H9 (cell line): ENCODE results near the gene DOCK1. TPM values are rescaled to one million over a fixed set of nuclear protein-coding genes. Genes with fewer than 3 reads are reported as not detected.

Source experiments
- DNase-seq: peaks from one replicate; pipeline ENCODE4 v3.0.0-alpha.2; 2017
- H2AFZ ChIP-seq: one replicate; pipeline ENCODE4 v1.6.1; 2013; ENCODE audit warnings: mild to moderate bottlenecking, low read length, control low read depth, moderate library complexity
- H2AK5ac ChIP-seq: 2 replicates; pipeline ENCODE4 v1.6.1; 2013; ENCODE audit warnings: low read length, control low read depth, mixed read lengths; ENCODE audit not compliant: insufficient read length
- H2BK120ac ChIP-seq: one replicate; pipeline ENCODE4 v1.6.1; 2013; ENCODE audit warnings: low read depth, mild to moderate bottlenecking, low read length, control low read depth, inconsistent platforms; ENCODE audit not compliant: poor library complexity, severe bottlenecking
- H2BK12ac ChIP-seq: 2 replicates; pipeline ENCODE4 v1.6.1; 2013; ENCODE audit warnings: low read length, control low read depth, mixed read lengths, low read depth; ENCODE audit not compliant: insufficient read length
- H2BK15ac ChIP-seq: 2 replicates; pipeline ENCODE4 v1.6.1; 2013; ENCODE audit warnings: low read depth, low read length, control low read depth
- H2BK20ac ChIP-seq: one replicate; pipeline ENCODE4 v1.6.1; 2013; ENCODE audit warnings: low read depth, mild to moderate bottlenecking, low read length, control low read depth, inconsistent platforms; ENCODE audit not compliant: poor library complexity, severe bottlenecking
- H2BK5ac ChIP-seq: 2 replicates; pipeline ENCODE4 v1.6.1; 2013; ENCODE audit warnings: low read length, control low read depth, mixed read lengths; ENCODE audit not compliant: insufficient read length
- H3K14ac ChIP-seq: 2 replicates; pipeline ENCODE4 v1.6.1; 2013; ENCODE audit warnings: low read length, control low read depth; ENCODE audit not compliant: insufficient read depth
- H3K18ac ChIP-seq: 2 replicates; pipeline ENCODE4 v1.6.1; 2013; ENCODE audit warnings: low read depth, mild to moderate bottlenecking, mixed read lengths, low read length, control low read depth; ENCODE audit not compliant: insufficient read length
- H3K23ac ChIP-seq: 2 replicates; pipeline ENCODE4 v1.6.1; 2013; ENCODE audit warnings: low read length, control low read depth, mixed read lengths, low read depth; ENCODE audit not compliant: insufficient read length
- H3K23me2 ChIP-seq: 2 replicates; pipeline ENCODE4 v1.6.1; 2013; ENCODE audit warnings: low read depth, mild to moderate bottlenecking, mixed read lengths, low read length, control low read depth; ENCODE audit not compliant: insufficient read length, poor library complexity, severe bottlenecking
- H3K27ac ChIP-seq: 2 replicates; pipeline ENCODE4 v1.5.1; 2013; ENCODE audit warnings: low read length, control low read depth, mixed read lengths, low read depth; ENCODE audit not compliant: insufficient read length
- H3K27me3 ChIP-seq: 2 replicates; pipeline ENCODE4 v1.6.1; 2013; ENCODE audit warnings: low read length, control low read depth, inconsistent platforms; ENCODE audit not compliant: insufficient read depth
- H3K4ac ChIP-seq: 2 replicates; pipeline ENCODE4 v1.6.1; 2013; ENCODE audit warnings: low read depth, mild to moderate bottlenecking, control low read depth, inconsistent platforms, low read length, moderate library complexity
- H3K4me1 ChIP-seq: 2 replicates; pipeline ENCODE4 v1.6.1; 2013; ENCODE audit warnings: low read length, control low read depth, inconsistent platforms; ENCODE audit not compliant: insufficient read depth
- H3K4me2 ChIP-seq: 2 replicates; pipeline ENCODE4 v1.6.1; 2013; ENCODE audit warnings: low read length, control low read depth, mixed read lengths; ENCODE audit not compliant: insufficient read length, insufficient read depth
- H3K56ac ChIP-seq: 2 replicates; pipeline ENCODE4 v1.6.1; 2013; ENCODE audit warnings: low read depth, mild to moderate bottlenecking, mixed read lengths, low read length, control low read depth; ENCODE audit not compliant: insufficient read length
- H3K79me1 ChIP-seq: 2 replicates; pipeline ENCODE4 v1.6.1; 2013; ENCODE audit warnings: low read depth, mild to moderate bottlenecking, moderate library complexity, low read length, control low read depth, inconsistent platforms; ENCODE audit not compliant: insufficient read depth, poor library complexity, severe bottlenecking
- H3K79me2 ChIP-seq: 2 replicates; pipeline ENCODE4 v1.6.1; 2013; ENCODE audit warnings: low read length, control low read depth, inconsistent platforms; ENCODE audit not compliant: insufficient read depth
- H3K9ac ChIP-seq: 2 replicates; pipeline ENCODE4 v1.6.1; 2013; ENCODE audit warnings: low read length, control low read depth, mixed read lengths; ENCODE audit not compliant: insufficient read length; ENCODE audit errors: extremely low read depth
- H3K9me3 ChIP-seq: one replicate; pipeline ENCODE4 v1.6.1; 2013; ENCODE audit warnings: low read depth, low read length, inconsistent platforms; ENCODE audit not compliant: control insufficient read depth
- H3T11ph ChIP-seq: one replicate; pipeline ENCODE4 v1.6.1; 2013; ENCODE audit warnings: mild to moderate bottlenecking, low read length, control low read depth, inconsistent platforms
- H4K20me1 ChIP-seq: one replicate; pipeline ENCODE4 v1.6.1; 2013; ENCODE audit not compliant: control insufficient read depth, insufficient read length, insufficient read depth
- H4K5ac ChIP-seq: 2 replicates; pipeline ENCODE4 v1.6.1; 2013; ENCODE audit warnings: low read depth, mild to moderate bottlenecking, mixed read lengths, low read length, control low read depth; ENCODE audit not compliant: insufficient read length
- H4K8ac ChIP-seq: replicated peaks from 2 replicates; pipeline ENCODE4 v1.6.1; 2013; ENCODE audit warnings: low read length, control low read depth, mixed read lengths, low read depth; ENCODE audit not compliant: insufficient read length
- H4K91ac ChIP-seq: 2 replicates; pipeline ENCODE4 v1.6.1; 2013; ENCODE audit warnings: low read depth, mild to moderate bottlenecking, moderate library complexity, mixed read lengths, low read length, control low read depth; ENCODE audit not compliant: insufficient read length
- H3K27ac Mint-ChIP-seq, 3 experiments: 2 replicates in 2 of 3; 3 replicates in 1 of 3; pipeline ENCODE4 v1.8.0; 2020 to 2021; ENCODE audit warnings: mixed read lengths in 3 of 3, mild to moderate bottlenecking in 1 of 3, moderate library complexity in 1 of 3
- H3K27me3 Mint-ChIP-seq: 2 replicates; pipeline ENCODE4 v1.8.0; 2021; ENCODE audit warnings: low read depth, mild to moderate bottlenecking, moderate library complexity, mixed read lengths
- H3K36me3 Mint-ChIP-seq, 3 experiments: 2 replicates in 2 of 3; 3 replicates in 1 of 3; pipeline ENCODE4 v1.8.0; 2020 to 2021; ENCODE audit warnings: low read depth in 3 of 3, mixed read lengths in 3 of 3; ENCODE audit not compliant: insufficient read depth in 1 of 3
- H3K4me1 Mint-ChIP-seq, 2 experiments: 2 replicates each; pipeline ENCODE4 v1.8.0; 2020; ENCODE audit warnings: mixed read lengths in 2 of 2
- H3K4me3 Mint-ChIP-seq, 2 experiments: 2 replicates in 1 of 2; 3 replicates in 1 of 2; pipeline ENCODE4 v1.8.0; 2020 to 2021; ENCODE audit warnings: mild to moderate bottlenecking in 2 of 2, mixed read lengths in 2 of 2, moderate library complexity in 1 of 2
- H3K9me3 Mint-ChIP-seq, 2 experiments: 2 replicates in 1 of 2; 3 replicates in 1 of 2; pipeline ENCODE4 v1.8.0; 2020; ENCODE audit warnings: mild to moderate bottlenecking in 2 of 2, mixed read lengths in 2 of 2, moderate library complexity in 1 of 2
- WGBS: extraction: QIAGEN DNeasy Blood & Tissue Kit; methylation state at CpG from one replicate; pipeline ENCODE4 v1.1.7; 2013; ENCODE audit warnings: missing lambda C conversion rate, low lambda C conversion rate, mixed read lengths; ENCODE audit not compliant: insufficient read length; ENCODE audit errors: extremely low coverage; 5-methylcytosine and 5-hydroxymethylcytosine counted together
- total RNA-seq: library from RNA; stranded (reverse); gene quantifications from 2 replicates; pipeline ENCODE4 v1.2.1, GENCODE V29; 2021
- TF ChIP-seq, protein P1 (sequence below): fragments of 200-600 bp; sonication (generic); conservative IDR thresholded peaks from 3 replicates; pipeline ENCODE4 v1.8.0; 2021; ENCODE audit warnings: antibody characterized with exemption, mild to moderate bottlenecking

DOCK1 gene
- total RNA-seq, 1 experiment from 2014 or later, result 57.0 TPM

DNA sequence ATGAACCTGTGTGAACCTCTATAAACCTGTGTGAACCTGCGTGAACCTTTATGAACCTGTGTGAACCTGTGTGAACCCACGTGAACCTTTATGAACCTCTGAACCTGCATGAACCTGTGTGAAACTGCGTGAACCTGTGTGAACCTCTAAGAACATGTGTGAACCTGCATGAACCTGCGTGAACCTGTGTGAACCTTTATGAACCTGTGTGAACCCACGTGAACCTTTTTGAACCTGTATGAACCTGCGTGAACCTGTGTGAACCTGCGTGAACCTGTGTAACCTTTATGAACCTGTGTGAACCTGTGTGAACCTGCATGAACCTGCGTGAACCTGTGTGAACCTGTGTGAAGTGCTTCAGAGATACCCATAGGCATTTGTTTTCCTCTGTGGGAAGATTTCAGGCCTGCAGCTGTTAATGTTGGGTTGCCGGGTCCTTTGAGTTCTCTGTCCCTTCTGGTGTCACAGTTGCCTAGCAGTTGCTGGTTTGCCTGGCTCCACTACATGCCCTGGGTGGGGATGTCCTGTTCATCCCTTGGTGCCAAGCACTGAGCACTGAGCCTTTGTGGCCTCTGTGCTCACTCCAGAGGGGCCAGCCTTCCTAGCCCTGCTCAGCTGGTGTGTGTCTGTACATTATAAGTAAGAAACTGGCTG is 97.9 kb downstream of the DOCK1 start:
- H3K23me2 ChIP-seq, result no peaks in the 10 kb centered on the region
- H3K18ac ChIP-seq, result no peak overlapping the region
- Mint-ChIP-seq H3K4me3 (no peak overlapping the region), H3K4me1 (peaks cover 0 to 3% of the 10 kb centered on the region in 2 experiments; a peak in 1 of 4 replicates), H3K9me3 (no peaks in the 10 kb centered on the region), H3K27ac (peak overlapping the region; percentile 11 to 78 (median 52); a peak in 3 of 7 replicates), H3K27me3 (no peaks in the 10 kb centered on the region; the same call in 1 of the 2 replicates), H3K36me3 (peaks cover 27 to 55% (median 51%) of the 10 kb centered on the region in 3 experiments)
- no peak overlapping the region for H4K91ac ChIP-seq
- TF ChIP-seq, protein P1, sequence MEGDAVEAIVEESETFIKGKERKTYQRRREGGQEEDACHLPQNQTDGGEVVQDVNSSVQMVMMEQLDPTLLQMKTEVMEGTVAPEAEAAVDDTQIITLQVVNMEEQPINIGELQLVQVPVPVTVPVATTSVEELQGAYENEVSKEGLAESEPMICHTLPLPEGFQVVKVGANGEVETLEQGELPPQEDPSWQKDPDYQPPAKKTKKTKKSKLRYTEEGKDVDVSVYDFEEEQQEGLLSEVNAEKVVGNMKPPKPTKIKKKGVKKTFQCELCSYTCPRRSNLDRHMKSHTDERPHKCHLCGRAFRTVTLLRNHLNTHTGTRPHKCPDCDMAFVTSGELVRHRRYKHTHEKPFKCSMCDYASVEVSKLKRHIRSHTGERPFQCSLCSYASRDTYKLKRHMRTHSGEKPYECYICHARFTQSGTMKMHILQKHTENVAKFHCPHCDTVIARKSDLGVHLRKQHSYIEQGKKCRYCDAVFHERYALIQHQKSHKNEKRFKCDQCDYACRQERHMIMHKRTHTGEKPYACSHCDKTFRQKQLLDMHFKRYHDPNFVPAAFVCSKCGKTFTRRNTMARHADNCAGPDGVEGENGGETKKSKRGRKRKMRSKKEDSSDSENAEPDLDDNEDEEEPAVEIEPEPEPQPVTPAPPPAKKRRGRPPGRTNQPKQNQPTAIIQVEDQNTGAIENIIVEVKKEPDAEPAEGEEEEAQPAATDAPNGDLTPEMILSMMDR, result no peak
- no peaks in the 10 kb centered on the region for H3K79me1 ChIP-seq
- H2AFZ ChIP-seq, result no peak overlapping the region
- no peak overlapping the region for H2BK15ac ChIP-seq
- H3K27ac ChIP-seq, result no peak overlapping the region
- H2AK5ac ChIP-seq, result no peak overlapping the region
- H3K79me2 ChIP-seq, result no peaks in the 10 kb centered on the region
- WGBS, result no CpG with 5 or more reads among the region's 9 CpGs
- H4K8ac ChIP-seq, result no peak overlapping the region
- H3K4ac ChIP-seq, result no peak overlapping the region
- H3K14ac ChIP-seq, result no peak overlapping the region
- no peaks in the 10 kb centered on the region for H3K4me1 ChIP-seq
- H3T11ph ChIP-seq, result no peak overlapping the region
- H3K4me2 ChIP-seq, result no peak overlapping the region
- no peak overlapping the region for H2BK20ac ChIP-seq
- no peak overlapping the region for H3K56ac ChIP-seq
- no peak for DNase-seq
- H2BK120ac ChIP-seq, result no peak overlapping the region
- H3K9me3 ChIP-seq, result no peaks in the 10 kb centered on the region
- H4K20me1 ChIP-seq, result no peaks in the 10 kb centered on the region
- no peak overlapping the region for H3K23ac ChIP-seq
- H2BK5ac ChIP-seq, result no peak overlapping the region
- H4K5ac ChIP-seq, result no peak overlapping the region
- no peak overlapping the region for H3K9ac ChIP-seq
- H2BK12ac ChIP-seq, result no peak overlapping the region
- H3K27me3 ChIP-seq, result no peaks in the 10 kb centered on the region
